Body of pancreas (tissue), 4 donors: Measurements from ENCODE around the gene COBL. TPM values are rescaled to one million over a fixed set of nuclear protein-coding genes. Genes with fewer than 3 reads are reported as not detected.
A peak's percentile ranks its signal among the peaks of the same experiment; 100 is the strongest.

Experiments used
- ATAC-seq: fragments of 150-250 bp; one replicate; pipeline ENCODE4 v1.9.1; 2016
- DNase-seq, 4 donors: peaks; one replicate each; pipeline ENCODE4 v3.0.0-alpha.2; 2019
- H3K27ac ChIP-seq, 4 donors: fragments of 200-600 bp; sonication (generic); 1 replicate in 3 of 4; 2 replicates in 1 of 4; pipeline versions ENCODE4 v1.5.1 to v1.6.1; 2016 to 2019; ENCODE audit warnings: mild to moderate bottlenecking in 1 of 4, mixed read lengths in 1 of 4, moderate library complexity in 1 of 4
- H3K27me3 ChIP-seq, 2 donors: fragments of 200-600 bp; sonication (generic); one replicate each; pipeline ENCODE4 v1.6.0; 2016; ENCODE audit warnings: mild to moderate bottlenecking in 1 of 2
- H3K36me3 ChIP-seq, 2 donors: fragments of 200-600 bp; sonication (generic); replicated peaks in 1 of 2; 2 replicates each; pipeline ENCODE4 v1.5.1; 2016; ENCODE audit warnings: low read depth in 2 of 2; ENCODE audit not compliant: insufficient read depth in 1 of 2
- H3K4me1 ChIP-seq: fragments of 200-600 bp; sonication (generic); one replicate; pipeline ENCODE4 v1.6.0; 2016
- H3K4me3 ChIP-seq, 2 donors: fragments of 200-600 bp; sonication (generic); 1 replicate in 1 of 2; 2 replicates in 1 of 2; pipeline ENCODE4 v1.5.1; 2016 to 2019
- H3K9me3 ChIP-seq, 3 donors: fragments of 200-600 bp; sonication (generic); 1 replicate in 2 of 3; 2 replicates in 1 of 3; pipeline ENCODE4 v1.5.1; 2016
- CTCF ChIP-seq, 7 experiments: fragments of 450-650 bp in 4 of 7; fragments of 200-600 bp in 3 of 7; sonication (generic) in 3 of 7; IDR thresholded peaks; one replicate each; pipeline ENCODE4 v1.5.1; 2016 to 2019; ENCODE audit warnings: antibody characterized with exemption in 7 of 7
- POLR2A ChIP-seq, 3 donors: fragments of 450-650 bp; IDR thresholded peaks; one replicate each; pipeline ENCODE4 v1.6.1; 2016; ENCODE audit warnings: antibody characterized with exemption in 3 of 3, mild to moderate bottlenecking in 2 of 3
- WGBS, 2 donors: methylation state at CpG; one replicate each; pipeline ENCODE4 v1.1.5; 2017; 5-methylcytosine and 5-hydroxymethylcytosine counted together
- intact Hi-C: fragments of 100-400 bp; cut with DNase I; formaldehyde crosslinking; loops from one replicate; pipeline ENCODE4 v1.15.1; 2023
- total RNA-seq, 2 donors: library from RNA; depleted of rRNA; stranded (reverse); fragments of >200 nt; gene quantifications; one replicate each; pipeline ENCODE4 v1.1.0, GENCODE V29; 2016

COBL gene
- total RNA-seq, 2 donors from 2014 or later, result 22.3 to 25.4 TPM

- no peaks in the 10 kb centered on the region for H3K27me3 ChIP-seq
- ATAC-seq (no peak), DNase-seq (no peak)
- no peak for TF ChIP-seq POLR2A (IDR thresholded peaks at IDR 0.05)
- TF ChIP-seq CTCF (IDR thresholded peaks at IDR 0.05), result no peak
- 94 to 97% methylated on average over 14 to 16 of the region's 16 CpGs for WGBS, 2 donors
- intact Hi-C loops, result no loop called here
- H3K4me1 ChIP-seq, result peaks cover 48% of the 10 kb centered on the region
- no peaks in the 10 kb centered on the region for H3K9me3 ChIP-seq
- no peak overlapping the region for H3K4me3 ChIP-seq
- H3K27ac ChIP-seq, result no peak overlapping the region
- peaks cover 0 to 2% of the 10 kb centered on the region in 2 donors for H3K36me3 ChIP-seq
Measured at GRCh38 chr7:51024867-51025266, 291.7 kb downstream of the COBL start.

GRCh38 chr7:51023547-51023946 is 293.1 kb downstream of the COBL start:
- intact Hi-C loops, result no loop called here
- no peak for TF ChIP-seq POLR2A (IDR thresholded peaks at IDR 0.05)
- TF ChIP-seq CTCF (IDR thresholded peaks at IDR 0.05), result no peak
- no peaks in the 10 kb centered on the region for H3K9me3 ChIP-seq
- H3K27ac ChIP-seq, result no peak overlapping the region
- DNase-seq (no peak), ATAC-seq (no peak)
- 89 to 100% methylated on average over 5 to 8 of the region's 9 CpGs for WGBS, 2 donors
- H3K27me3 ChIP-seq, result no peaks in the 10 kb centered on the region
- H3K4me1 ChIP-seq, result peaks cover 51% of the 10 kb centered on the region
- H3K36me3 ChIP-seq, result peaks cover 0 to 2% of the 10 kb centered on the region in 2 donors
- H3K4me3 ChIP-seq, result no peak overlapping the region

- no peak for ATAC-seq
- Histone ChIP-seq H3K9me3 (no peaks in the 10 kb centered on the region), H3K27me3 (no peaks in the 10 kb centered on the region), H3K27ac (no peak overlapping the region), H3K36me3 (peaks cover 0 to 2% of the 10 kb centered on the region in 2 donors), H3K4me1 (peaks cover 56% of the 10 kb centered on the region), H3K4me3 (no peak overlapping the region)
- intact Hi-C loops, result no loop called here
- TF ChIP-seq CTCF (IDR thresholded peaks at IDR 0.05), result no peak
- no peak for TF ChIP-seq POLR2A (IDR thresholded peaks at IDR 0.05)
- no peak for DNase-seq
- WGBS, 2 donors, result 91% methylated on average over 6 of the region's 6 CpGs
Measured at GRCh38 chr7:51022821-51023220, 293.8 kb downstream of the COBL start.

GRCh38 chr7:51021906-51022570 is 294.6 kb downstream of the COBL start:
- Histone ChIP-seq H3K36me3 (no peaks in the 10 kb centered on the region), H3K4me1 (peaks cover 51% of the 10 kb centered on the region), H3K27ac (peak overlapping the region in 3 of 4 donors; percentile 6 to 89 (median 76)), H3K4me3 (no peak overlapping the region), H3K9me3 (no peaks in the 10 kb centered on the region), H3K27me3 (no peaks in the 10 kb centered on the region)
- ATAC-seq (no peak), DNase-seq (no peak)
- TF ChIP-seq CTCF (IDR thresholded peaks at IDR 0.05), result no peak
- no peak for TF ChIP-seq POLR2A (IDR thresholded peaks at IDR 0.05)
- intact Hi-C loops, result no loop called here
- 86 to 90% methylated on average over 18 to 20 of the region's 20 CpGs for WGBS, 2 donors

GRCh38 chr7:51020944-51021343 is 295.7 kb downstream of the COBL start:
- TF ChIP-seq POLR2A (IDR thresholded peaks at IDR 0.05) (no peak), CTCF (IDR thresholded peaks at IDR 0.05) (no peak)
- intact Hi-C loops, result no loop called here
- Histone ChIP-seq H3K4me1 (peaks cover 41% of the 10 kb centered on the region), H3K4me3 (no peak overlapping the region), H3K36me3 (no peaks in the 10 kb centered on the region), H3K27me3 (no peaks in the 10 kb centered on the region), H3K27ac (peak overlapping the region; percentile 76 to 89 (median 82)), H3K9me3 (no peaks in the 10 kb centered on the region)
- ATAC-seq, result no peak
- no peak for DNase-seq
- 65 to 84% methylated on average over 2 to 3 of the region's 3 CpGs for WGBS, 2 donors
